ENCODE data around the gene SRSF3.

Gene SRSF3

GRCh38 chr6:36548401-36548743 lies 45.8 kb upstream of the SRSF3 start:
- DNase-seq (ENCODE audit: low spot score): no peak
- TF ChIP-seq, protein P1, sequence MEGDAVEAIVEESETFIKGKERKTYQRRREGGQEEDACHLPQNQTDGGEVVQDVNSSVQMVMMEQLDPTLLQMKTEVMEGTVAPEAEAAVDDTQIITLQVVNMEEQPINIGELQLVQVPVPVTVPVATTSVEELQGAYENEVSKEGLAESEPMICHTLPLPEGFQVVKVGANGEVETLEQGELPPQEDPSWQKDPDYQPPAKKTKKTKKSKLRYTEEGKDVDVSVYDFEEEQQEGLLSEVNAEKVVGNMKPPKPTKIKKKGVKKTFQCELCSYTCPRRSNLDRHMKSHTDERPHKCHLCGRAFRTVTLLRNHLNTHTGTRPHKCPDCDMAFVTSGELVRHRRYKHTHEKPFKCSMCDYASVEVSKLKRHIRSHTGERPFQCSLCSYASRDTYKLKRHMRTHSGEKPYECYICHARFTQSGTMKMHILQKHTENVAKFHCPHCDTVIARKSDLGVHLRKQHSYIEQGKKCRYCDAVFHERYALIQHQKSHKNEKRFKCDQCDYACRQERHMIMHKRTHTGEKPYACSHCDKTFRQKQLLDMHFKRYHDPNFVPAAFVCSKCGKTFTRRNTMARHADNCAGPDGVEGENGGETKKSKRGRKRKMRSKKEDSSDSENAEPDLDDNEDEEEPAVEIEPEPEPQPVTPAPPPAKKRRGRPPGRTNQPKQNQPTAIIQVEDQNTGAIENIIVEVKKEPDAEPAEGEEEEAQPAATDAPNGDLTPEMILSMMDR (conservative IDR thresholded peaks at IDR 0.05; ENCODE audit: low read depth): no peak
- ChIA-PET CTCF (interaction anchor here (0.6 to 0.7 kb wide), 2 partner anchors 14 to 41 kb away, joined by 3 to 6 read pairs; no protein-coding TSS in a partner anchor), POLR2A (ENCODE audit: low non-redundant PET) (interaction anchor here (0.6 kb wide), 1 partner anchor 29 kb away, joined by 8 read pairs; no protein-coding TSS in a partner anchor)
- H3K27ac ChIP-seq: no peak overlapping the region

- H3K27ac ChIP-seq: no peak overlapping the region
- CTCF ChIA-PET: interaction anchor here (0.6 kb wide), 1 partner anchor 24 kb away, joined by 4 read pairs; no protein-coding TSS in a partner anchor
- POLR2A ChIA-PET (ENCODE audit: low non-redundant PET): no interaction called here
Observed at GRCh38 chr6:36550473-36551000, 43.6 kb upstream of the SRSF3 start.

GRCh38 chr6:36555750-36556252 lies 38.4 kb upstream of the SRSF3 start:
- CTCF ChIA-PET: interaction anchor here (0.7 kb wide), 1 partner anchor 1143 kb away, joined by 3 read pairs; no protein-coding TSS in a partner anchor
- TF ChIP-seq, protein P1 (conservative IDR thresholded peaks at IDR 0.05; ENCODE audit: low read depth): no peak
- DNase-seq (ENCODE audit: low spot score): no peak
- H3K27ac ChIP-seq: no peak overlapping the region
- POLR2A ChIA-PET (ENCODE audit: low non-redundant PET): no interaction called here

More at GRCh38 chr6:36550473-36551000, 43.6 kb upstream of the SRSF3 start:
- TF ChIP-seq, protein P1 (conservative IDR thresholded peaks at IDR 0.05; ENCODE audit: low read depth): no peak
- no peak for DNase-seq (ENCODE audit: low spot score)

- H3K27ac ChIP-seq: no peak overlapping the region
- ChIA-PET CTCF (no interaction called here), POLR2A (ENCODE audit: low non-redundant PET) (no interaction called here)
- no peak for DNase-seq (ENCODE audit: low spot score)
- TF ChIP-seq, protein P1 (conservative IDR thresholded peaks at IDR 0.05; ENCODE audit: low read depth): no peak
Observed at GRCh38 chr6:36556281-36556680, 37.9 kb upstream of the SRSF3 start.

DNA sequence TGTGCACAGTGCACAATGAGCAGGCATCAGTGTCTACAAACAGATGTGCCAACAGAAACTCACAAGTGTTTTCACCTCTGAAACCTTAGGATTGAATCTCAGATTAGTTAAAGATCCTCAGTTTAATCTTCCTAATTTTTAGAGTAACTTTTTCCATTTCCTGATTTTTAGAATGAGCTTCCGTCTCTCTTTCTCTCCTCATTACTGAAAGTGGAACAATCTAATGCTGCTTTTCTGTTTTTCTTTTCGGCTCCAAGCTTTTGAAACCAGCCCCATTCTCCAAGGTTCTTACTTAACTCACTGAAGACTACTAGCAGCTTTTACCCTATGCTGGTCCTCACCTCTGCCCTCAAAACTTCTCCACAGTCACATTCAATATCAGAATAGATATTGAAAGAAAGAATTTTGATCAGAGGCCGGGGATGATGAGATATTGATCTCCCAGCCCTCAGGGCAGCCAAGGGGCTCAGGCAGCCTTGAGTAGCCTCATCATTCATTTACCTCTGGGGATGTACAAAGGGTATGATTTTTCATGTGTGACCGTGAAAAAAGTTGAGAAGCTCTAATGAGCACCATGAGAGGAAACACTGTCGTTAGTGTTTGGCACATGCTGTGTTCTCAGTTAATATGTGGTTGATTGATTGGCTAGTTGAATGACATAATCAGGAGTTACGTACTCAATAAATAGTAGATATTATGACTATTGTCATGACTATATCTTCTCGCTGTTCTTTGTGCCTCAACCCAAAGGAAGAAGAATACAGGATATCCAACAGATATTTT lies 35.0 kb upstream of the SRSF3 start:
- ChIA-PET CTCF (no interaction called here), POLR2A (ENCODE audit: low non-redundant PET) (no interaction called here)
- DNase-seq (ENCODE audit: low spot score): no peak
- no peak overlapping the region for H3K27ac ChIP-seq
- TF ChIP-seq, protein P1 (conservative IDR thresholded peaks at IDR 0.05; ENCODE audit: low read depth): no peak

GRCh38 chr6:36560822-36561221 lies 33.3 kb upstream of the SRSF3 start:
- DNase-seq (ENCODE audit: low spot score): no peak
- ChIA-PET CTCF (interaction anchor here (0.6 kb wide), 1 partner anchor 76 kb away, joined by 3 read pairs; no protein-coding TSS in a partner anchor), POLR2A (ENCODE audit: low non-redundant PET) (no interaction called here)
- no peak overlapping the region for H3K27ac ChIP-seq
- TF ChIP-seq, protein P1 (conservative IDR thresholded peaks at IDR 0.05; ENCODE audit: low read depth): no peak

All from RWPE1 (cell line).